GM18520 (cell line): ENCODE measurements around the gene GNG12.
A peak's percentile ranks its signal among the peaks of the same experiment; 100 is the strongest.

Experiments
- ATAC-seq: cut with Tn5 transposase; IDR thresholded peaks from one replicate; pipeline ENCODE4 v1.9.1; 2021; ENCODE audit not compliant: unreplicated experiment

GNG12 gene

GRCh38 chr1:67788238-67788790, 45.0 kb downstream of the GNG12 start:
- ATAC-seq = no peak

DNA sequence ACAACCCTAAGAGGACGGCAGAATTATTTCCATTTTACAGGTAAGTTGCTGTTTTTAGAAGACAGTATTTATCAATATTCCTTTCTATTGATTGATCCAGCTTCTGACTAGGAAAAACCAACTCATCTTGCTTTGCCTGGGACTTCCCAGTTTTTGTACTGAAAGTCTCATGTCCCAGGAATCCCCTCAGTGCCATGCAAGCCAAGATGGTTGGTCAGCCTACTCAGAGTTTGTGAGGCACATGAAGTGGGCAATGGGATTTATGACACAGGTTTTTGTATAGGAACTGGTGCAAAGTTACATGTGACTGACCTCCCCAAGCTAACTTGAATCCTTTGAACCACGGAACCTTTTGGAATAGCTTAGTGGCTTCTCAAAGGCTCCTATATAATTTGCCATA, 45.5 kb downstream of the GNG12 start:
- no peak for ATAC-seq

- ATAC-seq = no peak
Observed at GRCh38 chr1:67785847-67786753, 47.2 kb downstream of the GNG12 start.

- no peak for ATAC-seq
Observed at GRCh38 chr1:67784545-67785186, 48.6 kb downstream of the GNG12 start.

- ATAC-seq = no peak
Observed at GRCh38 chr1:67780637-67781036, 52.6 kb downstream of the GNG12 start.

DNA sequence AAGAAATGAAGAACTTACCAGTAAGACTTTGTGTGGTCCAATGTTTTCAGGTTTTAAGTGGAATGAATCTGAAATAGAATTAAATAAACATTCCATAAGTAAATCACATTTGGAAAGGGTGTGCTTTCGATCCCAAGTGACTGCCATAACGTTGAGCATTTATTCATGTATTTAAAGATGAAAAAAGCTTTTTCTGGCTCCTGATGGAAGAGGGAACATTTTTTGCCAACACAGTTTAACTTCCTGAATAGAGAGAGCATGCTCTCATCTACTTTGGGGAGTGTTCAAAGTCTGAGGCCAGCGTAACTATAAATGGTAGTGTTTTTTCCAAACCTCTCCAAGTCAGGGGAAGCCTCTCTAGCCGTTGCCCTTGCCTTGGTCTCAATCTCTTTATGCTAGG, 55.8 kb downstream of the GNG12 start:
- ATAC-seq = no peak

DNA sequence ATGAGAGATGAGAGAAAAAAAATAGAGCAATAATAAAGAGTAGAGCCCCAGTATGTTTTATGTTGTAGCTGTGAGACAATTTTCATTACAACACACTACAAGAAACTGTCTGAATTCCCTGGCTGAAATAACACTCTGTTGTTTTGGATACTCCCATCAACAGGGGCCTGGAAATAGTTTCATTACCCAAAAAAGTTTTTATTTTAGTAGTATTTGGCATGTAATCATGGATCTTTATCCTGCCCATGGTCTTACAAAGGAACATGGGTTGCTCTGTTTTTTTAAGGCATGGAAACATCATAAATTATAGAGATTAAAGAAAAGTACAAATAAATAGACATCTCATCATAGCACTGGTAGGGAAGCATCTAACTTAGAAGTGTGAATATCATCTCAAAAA, 56.3 kb downstream of the GNG12 start:
- no peak for ATAC-seq

DNA sequence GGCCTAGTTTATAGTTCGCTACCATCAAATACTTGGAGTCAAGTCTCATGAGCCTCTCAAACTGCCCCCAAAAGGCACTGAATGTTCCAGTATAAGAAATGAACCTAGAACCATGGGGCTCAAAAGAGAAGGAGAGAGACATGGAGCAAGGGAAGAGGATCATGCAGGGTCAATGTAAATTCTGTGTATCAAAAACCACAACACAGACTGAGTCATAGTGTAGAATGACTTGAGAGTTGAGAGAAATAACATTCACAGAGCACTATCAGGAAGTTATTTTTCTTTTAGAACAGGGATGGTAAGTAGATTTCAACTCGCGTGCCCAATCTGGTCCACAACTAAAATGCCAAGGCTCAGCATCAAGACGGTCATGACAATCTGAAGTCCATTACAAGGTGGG, 59.8 kb downstream of the GNG12 start:
- no peak for ATAC-seq

DNA sequence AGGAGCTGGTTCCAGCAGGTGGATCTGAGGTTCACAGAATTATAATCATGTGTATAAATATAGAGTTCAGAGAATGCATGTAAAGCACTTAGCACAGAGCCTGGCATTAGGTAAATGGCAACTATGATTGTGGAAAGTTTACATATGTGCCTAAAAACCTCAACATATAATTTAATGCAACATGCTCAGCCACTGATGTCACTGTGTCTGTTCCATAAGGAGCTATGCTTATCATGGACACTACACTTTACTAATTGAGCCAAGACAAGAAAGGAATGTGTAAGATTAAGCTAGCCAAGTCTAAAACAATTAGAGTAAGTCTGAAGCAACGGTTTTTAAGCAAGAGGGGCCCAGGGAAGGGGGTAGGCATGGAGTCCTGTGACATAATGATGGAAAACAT, 61.5 kb downstream of the GNG12 start:
- no peak for ATAC-seq

GRCh38 chr1:67771152-67771551, 62.1 kb downstream of the GNG12 start:
- no peak for ATAC-seq

DNA sequence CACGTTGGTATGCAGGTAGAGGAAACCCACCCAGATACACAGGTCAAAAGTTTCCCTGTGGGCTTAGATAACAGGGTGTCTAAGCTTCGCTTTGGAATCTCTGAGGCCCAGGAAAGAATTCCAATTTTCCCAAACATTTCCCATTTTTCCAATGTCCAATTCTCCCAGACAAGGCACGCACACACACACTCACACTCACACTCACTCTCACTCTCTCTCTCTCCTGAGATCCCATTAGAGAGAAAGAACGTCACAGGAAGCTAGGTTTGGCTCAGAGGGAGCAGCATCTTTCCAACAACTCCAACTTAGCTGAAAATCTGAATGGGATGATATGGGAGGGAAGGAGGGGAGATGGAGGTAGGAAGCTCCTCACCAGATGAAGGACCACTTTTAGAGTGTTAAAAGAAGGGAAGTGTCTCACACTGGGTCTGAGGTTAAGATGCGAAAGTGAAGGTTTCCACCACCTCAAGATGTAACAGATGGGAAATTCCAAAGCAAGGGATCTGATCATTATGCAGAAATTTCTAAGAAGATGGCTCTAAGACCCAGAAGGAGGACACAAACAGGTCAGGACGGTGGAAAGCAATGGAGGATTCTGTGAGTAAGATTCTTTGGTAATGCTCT, 63.5 kb downstream of the GNG12 start:
- ATAC-seq = no peak

DNA sequence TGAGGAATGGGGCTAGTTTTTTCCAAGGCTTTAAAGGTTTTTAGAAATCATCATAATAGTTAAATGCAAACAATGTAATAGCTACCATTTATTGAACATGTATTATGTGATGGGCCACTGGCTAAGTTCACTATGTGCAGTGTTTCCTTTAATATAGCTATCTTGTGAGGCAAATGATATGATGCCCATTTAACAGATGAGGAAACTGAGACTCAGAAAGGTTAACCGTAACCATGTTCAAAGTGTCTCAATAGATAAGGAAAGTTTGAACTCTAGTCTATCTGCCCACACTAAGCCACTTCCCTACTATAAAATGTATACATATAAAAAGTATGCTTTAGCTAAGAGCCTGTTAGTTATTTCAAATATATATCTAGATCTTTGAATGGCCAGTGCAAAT, 64.8 kb downstream of the GNG12 start:
- ATAC-seq = no peak

GRCh38 chr1:67767103-67767782, 66.0 kb downstream of the GNG12 start:
- ATAC-seq = no peak

DNA sequence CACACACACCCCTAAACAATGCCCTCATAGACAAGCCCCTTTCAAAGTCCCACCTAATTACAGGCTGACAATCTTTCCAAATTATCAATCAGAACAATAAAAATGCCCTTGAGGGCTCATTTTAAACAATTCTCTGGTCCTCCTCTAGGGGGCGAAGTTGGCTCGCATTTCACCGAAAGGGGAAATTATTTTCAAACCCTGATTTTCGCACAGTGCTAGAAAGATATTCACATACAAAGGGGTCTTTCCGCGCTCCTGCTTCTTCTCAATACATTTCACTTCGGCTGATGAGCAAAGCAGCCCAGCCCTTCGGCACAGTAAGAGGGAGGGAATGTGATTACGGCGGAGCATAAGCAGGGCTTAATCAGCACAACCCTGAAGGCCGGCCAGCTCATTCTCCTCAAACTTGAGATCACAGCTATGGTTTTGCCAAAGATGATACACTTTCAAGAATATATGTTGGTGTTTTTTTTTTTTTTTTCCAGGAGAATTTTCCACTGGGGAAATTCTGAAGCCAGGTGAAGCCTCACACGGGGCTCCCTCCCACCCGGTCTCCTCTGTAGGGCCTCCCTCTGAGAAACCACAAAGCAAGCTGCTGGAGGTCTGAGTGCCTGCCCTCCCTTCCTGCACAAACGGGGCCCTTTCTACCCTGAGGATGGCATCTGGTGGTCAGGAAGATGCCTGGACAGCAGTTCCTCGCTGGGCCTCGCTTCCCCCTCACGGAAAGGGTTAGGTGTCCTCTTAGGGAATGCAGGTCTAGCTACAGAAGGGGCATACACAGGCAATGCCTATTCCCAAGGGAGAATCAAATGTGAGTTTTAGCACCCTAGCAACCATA, 66.9 kb downstream of the GNG12 start:
- ATAC-seq = no peak

GRCh38 chr1:67764633-67765032, 68.6 kb downstream of the GNG12 start:
- no peak for ATAC-seq

DNA sequence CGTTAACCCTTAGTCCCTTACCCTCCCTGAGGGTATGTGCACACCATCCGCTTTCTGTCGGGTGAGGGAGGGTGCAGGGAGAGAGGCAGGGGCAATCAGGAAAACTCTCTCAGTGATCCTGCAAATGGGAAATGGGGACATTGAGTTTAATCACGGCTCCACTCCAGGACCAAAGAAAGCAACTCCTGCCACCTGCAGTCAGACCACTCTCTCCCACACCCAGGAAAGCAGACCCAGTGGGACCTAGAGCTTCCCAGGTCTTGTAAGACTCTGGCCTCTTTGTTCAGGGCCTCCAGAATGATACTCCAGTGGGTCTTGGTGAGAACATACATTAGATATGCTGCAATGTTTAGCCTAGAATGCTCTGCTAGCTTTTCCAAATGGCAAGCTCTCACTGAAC, 71.5 kb downstream of the GNG12 start:
- no peak for ATAC-seq

DNA sequence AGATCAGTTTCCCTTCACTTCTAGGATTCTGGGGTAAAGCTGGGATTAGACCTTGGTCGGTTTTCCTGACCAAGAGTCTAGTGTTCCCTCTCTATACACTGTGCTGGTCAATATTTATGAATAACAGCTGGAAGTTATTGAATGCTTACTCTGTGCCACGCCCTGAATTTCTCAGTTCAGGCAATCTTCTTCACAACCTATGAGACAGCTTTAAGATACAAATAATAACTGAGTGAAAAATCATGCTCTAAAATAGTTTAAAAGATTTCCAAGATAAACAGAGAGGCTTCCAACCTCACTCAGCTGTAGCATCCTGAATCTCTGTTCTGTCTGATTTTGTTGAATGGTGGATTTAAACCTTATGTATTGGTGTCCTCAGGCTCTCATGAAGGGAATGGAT, 72.2 kb downstream of the GNG12 start:
- no peak for ATAC-seq

GRCh38 chr1:67760030-67760821, 73.0 kb downstream of the GNG12 start:
- peak; percentile 100 for ATAC-seq

DNA sequence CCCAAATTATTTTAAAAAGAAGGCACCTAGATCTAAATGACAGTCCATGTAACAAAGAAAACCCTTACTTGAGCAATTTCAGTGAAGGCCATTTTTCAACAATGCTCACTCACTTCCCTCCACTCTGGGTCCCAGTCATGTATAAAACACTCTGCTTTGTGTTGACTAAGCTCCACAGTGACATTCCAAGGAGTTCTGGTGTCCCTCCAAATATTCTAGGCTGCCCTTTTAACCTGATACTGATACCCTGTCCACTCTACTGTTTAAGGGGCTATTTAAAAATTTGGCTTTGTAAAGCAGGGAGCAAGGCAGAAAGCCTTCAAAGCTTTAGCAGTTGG, 73.6 kb downstream of the GNG12 start:
- ATAC-seq = no peak

DNA sequence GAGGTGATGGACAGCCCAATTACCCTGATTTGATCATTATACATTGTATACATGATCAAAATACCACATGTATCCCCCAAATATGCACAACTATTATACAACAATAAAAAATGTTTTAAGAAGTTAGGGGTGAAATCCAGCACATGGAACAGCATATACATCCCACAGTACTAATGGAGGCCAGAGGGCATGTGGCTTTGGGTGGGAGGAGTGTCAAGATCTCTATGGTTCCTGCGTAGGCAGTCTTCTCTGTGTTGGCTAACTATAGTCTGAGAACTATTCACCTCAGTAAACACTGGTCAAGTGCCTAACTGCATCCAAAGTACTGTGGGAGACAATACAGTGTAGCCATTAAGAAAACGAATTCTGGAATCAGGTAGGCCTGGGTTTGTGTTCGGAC, 74.2 kb downstream of the GNG12 start:
- no peak for ATAC-seq
